ENCODE results near the gene HIPK2.

DNA sequence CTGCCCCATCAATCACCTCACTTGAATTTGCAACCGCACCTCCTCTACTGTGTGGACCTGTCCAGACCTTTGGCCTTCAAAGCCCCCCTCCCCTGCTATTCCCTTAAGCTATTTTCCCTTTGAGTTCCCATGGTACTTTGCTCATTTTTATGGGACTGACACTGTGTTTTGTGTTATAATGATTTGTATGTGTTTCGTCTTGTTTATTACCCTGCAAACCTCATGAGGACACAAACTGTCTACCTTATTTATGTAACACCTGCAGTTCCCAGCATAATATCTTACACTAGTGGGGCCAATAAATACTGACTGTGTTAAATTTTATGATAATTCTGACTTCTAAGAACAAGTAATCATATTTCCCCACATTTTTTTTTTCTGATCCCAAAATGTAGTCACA lies 183.7 kb downstream of the HIPK2 start:
- TF ChIP-seq, protein P1, sequence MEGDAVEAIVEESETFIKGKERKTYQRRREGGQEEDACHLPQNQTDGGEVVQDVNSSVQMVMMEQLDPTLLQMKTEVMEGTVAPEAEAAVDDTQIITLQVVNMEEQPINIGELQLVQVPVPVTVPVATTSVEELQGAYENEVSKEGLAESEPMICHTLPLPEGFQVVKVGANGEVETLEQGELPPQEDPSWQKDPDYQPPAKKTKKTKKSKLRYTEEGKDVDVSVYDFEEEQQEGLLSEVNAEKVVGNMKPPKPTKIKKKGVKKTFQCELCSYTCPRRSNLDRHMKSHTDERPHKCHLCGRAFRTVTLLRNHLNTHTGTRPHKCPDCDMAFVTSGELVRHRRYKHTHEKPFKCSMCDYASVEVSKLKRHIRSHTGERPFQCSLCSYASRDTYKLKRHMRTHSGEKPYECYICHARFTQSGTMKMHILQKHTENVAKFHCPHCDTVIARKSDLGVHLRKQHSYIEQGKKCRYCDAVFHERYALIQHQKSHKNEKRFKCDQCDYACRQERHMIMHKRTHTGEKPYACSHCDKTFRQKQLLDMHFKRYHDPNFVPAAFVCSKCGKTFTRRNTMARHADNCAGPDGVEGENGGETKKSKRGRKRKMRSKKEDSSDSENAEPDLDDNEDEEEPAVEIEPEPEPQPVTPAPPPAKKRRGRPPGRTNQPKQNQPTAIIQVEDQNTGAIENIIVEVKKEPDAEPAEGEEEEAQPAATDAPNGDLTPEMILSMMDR (conservative IDR thresholded peaks at IDR 0.05; ENCODE audit: low read length) = no peak
- TF ChIP-seq EZH2phosphoT487 (IDR thresholded peaks at IDR 0.05; ENCODE audit: borderline replicate concordance) = no peak
